GM19438 (cell line): Measurements from ENCODE around the gene RASA3.
A peak's percentile ranks its signal among the peaks of the same experiment; 100 is the strongest.

ENCODE experiments used
- ATAC-seq: cut with Tn5 transposase; IDR thresholded peaks from one replicate; pipeline ENCODE4 v1.9.1; 2021; ENCODE audit warnings: low read depth; ENCODE audit not compliant: unreplicated experiment

The RASA3 gene

DNA sequence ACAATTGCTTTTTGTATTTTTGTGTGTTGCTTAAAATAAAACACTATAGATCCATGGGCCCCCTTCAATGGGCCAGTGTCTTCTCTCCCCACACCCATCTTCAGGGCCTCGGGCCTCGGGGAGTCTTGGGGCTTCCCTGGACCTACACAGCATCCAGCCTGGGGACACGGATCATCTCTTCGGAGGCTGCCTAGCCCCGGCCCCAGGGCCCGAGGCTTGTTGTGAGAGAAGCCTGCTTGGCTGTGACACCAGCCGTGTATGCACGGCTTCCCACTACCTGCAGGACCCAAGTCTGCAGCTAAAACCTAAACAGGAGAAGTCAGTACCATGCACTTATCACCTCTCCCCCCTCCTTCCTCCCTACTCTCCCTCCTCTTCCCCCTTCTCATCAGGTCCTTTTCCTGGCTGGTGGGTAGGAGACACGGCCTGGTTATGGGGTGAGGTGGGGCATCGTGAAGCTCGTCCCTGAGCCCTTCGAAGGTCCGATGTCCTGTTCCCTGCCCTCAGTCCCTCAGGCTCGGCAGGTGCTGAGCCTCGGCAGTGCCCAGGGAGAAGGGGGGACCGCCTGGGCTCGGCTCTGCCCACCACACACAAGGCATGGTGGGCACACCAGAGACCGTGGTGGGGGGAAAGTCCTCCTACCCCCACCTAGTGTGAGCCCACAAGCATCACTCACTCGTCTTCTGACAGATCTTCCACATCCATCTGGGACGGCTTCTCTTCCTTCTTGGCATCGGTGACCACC is 168.0 kb downstream of the RASA3 start:
- no peak for ATAC-seq

DNA sequence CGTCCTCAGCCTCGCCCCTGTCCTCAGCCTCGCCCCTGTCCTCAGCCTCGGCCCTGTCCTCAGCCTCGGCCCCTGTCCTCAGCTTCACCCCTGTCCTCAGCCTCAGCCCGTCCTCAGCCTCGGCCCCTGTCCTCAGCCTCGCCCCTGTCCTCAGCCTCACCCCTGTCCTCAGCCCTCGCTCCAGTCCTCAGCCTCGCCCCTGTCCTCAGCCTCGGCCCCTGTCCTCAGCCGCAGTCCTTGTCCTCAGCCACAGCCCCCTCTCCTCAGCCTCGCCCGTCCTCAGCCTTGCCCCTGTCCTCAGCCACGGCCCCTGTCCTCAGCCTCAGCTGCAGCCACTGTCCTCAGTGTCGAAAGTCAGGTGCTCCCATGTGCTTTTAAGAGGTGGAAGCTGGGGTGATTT is 169.0 kb downstream of the RASA3 start:
- no peak for ATAC-seq

DNA sequence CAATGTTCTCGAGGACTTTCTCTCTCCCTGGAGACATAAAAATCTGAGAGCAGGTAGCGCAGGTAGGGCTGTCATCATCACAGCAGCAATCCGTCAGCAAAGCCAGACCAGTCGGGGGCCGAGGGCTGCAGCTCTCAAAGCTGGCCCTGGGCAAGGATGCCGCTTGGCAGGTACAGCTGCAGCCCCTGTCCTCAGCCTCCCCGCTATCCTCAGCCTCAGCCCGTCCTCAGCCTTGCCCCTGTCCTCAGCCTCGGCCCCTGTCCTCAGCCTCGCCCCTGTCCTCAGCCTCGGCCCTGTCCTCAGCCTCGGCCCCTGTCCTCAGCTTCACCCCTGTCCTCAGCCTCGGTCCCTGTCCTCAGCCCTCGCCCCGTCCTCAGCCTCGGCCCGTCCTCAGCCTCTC is 169.4 kb downstream of the RASA3 start:
- ATAC-seq, result no peak

DNA sequence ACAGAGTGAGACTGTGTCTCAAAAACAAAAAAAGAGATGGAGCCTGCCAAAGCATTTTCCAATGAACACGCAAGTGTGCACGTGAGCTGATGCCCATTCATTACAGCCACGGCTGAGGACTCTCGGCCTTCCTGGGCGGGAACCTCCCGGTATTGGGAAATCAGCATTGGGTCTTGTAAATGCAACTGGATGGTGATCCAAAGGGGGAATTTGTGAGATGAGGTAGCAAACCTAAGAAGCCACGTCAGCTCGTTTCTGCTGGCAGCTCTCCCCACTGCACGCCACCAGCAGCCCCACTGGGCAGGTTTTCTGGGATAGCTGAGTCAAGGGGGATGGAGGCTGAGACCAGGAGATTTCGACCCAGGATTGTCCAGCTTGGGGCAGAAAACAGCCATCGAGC is 170.0 kb downstream of the RASA3 start:
- no peak for ATAC-seq

DNA sequence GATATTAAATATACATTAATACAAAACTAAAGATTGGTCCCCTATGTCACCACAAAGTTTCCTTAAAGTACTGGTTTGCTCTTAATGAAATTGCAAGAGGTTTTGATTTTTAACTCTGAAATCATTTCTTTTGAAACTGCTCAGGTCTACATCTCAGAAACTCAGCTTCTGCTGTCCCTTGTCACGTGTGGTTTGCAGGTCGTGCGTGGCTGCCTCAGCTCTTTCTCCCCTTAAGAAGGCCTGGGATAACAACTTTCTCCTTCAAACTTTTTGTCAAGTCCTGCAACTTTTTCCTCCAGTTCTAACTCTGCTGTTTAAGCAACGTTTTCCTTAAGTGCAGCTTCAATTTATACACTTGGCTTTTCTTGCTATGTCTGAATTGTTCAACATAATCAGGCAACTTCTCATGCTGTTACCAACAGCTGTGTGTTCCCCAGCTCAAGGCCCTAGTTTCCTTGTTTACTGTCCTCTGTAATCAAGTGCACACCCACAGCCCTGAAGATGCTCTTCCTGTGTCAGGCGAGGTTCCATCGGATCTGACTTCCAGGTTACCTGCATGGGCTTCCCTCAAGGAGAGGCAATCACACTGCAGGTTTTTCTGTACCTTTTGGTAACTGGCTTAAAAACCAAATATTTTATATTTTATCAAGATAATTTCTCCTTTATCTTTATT is 172.0 kb downstream of the RASA3 start:
- ATAC-seq, result no peak

DNA sequence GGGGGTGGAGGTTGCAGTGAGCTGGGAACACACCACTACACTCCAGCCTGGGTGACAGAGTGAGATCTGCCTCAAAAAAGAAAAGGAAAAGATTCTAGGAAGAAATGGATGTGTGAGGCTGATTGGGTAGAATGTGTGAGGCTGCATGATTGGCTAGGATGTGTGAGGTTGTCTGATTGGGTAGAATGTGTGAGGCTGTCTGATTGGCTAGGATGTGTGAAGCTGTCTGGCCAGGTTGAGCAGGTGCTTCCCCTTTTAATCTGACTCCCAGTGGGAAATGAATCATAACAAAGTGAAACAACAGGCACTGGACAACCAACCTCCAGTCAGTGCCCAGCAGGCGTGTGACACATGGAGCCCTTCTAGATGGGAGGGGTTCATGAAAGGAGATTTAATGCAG is 173.2 kb downstream of the RASA3 start:
- ATAC-seq, result no peak

DNA sequence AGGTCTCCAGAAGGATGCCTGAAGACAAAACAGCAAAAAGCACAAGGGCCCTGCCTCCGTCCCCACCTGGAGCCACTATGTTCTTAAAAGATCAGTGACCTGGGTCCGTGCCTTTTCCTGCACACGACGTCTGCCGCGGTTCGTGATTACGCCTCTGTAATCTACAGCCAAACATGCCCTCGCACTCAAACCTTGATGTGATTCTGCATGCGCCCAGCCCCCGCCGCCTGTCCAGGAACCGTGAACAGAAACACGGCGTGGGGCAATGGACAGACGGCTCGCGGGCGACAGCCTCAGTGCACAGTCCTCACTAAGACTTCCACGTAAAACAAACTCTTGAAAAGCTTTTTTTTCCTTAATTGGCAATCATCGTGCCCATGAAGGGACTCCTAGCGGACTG is 174.1 kb downstream of the RASA3 start:
- ATAC-seq, result no peak

DNA sequence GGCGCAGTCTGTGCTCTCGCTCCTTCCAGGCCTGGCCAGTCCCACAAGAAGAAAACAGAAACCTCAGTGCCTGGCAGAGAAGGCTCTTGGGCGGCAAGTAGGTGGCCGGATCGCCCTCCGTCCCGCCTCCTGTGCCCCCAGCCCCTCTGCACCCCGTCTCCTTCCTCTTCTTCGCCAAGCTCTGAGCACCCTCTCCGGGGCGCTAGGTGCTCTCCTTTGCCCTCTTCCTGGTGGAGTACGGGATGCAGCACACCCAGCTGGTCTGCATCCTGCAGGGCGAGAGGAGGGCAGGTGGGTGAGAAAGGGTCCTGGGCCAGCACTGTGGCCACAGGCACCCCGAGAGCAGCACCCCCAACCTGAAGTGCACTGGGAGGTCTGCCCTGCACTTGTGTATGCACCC is 175.9 kb downstream of the RASA3 start:
- ATAC-seq, result no peak

DNA sequence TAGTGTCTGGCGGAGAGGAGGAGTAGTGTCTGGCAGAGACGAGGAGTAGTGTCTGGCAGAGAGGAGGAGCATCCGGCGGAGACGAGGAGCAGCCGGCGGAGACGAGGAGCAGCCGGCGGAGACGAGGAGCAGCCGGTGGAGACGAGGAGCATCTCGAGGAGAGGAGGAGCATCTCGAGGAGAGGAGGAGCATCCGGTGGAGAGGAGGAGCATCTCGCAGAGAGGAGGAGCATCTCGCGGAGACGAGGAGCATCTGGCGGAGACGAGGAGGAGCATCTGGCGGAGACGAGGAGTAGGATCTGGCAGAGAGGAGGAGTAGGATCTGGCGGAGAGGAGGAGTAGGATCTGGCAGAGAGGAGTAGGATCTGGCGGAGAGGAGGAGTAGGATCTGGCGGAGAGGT is 176.7 kb downstream of the RASA3 start:
- no peak for ATAC-seq

DNA sequence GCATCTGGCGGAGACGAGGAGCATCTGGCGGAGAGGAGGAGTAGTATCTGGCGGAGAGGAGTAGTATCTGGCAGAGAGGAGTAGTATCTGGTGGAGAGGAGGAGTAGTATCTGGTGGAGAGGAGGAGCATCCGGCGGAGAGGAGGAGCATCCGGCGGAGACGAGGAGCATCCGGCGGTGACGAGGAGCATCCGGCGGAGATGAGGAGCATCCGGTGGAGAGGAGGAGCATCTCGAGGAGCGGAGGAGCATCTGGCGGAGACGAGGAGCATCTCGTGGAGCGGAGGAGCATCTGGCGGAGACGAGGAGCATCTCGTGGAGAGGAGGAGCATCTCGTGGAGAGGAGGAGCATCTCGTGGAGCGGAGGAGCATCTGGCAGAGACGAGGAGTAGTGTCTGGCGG is 177.2 kb downstream of the RASA3 start:
- no peak for ATAC-seq

DNA sequence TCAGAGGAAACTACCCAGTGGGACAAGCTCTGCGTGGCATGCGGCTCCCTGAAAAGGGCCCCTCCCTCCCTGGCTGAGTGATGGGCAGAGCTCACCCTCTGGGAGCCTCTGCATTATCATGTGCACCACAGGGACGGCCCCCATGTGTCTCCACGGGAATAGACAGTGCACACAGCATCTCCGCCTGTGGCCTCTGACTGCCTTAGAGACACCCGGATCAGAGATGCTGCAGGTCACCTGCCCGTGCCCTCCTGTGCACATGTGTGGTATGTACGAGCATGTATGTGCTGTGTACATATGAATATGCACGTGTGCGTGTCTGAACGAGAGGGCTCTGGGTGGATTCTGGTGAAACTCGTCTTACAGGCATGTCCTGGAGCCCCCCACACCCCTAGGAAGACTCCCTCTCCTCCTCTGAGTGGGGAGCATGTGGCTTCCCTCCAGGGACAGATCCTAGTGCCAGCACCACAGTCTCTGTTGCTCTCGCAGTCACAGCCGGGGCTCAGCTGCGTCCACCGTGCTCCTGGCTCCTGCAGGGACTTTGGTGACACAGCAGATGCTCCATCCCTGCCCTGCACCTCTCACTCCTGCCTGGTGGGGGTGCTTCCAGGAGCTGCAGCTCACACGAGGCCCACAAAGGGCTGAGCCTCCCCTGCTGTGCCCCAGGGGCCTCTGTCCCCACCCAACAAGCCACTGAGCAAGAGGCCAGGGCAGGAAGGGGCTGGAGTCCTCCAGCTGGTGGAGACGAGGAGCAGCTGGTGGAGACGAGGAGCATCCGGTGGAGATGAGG is 178.2 kb downstream of the RASA3 start:
- no peak for ATAC-seq

DNA sequence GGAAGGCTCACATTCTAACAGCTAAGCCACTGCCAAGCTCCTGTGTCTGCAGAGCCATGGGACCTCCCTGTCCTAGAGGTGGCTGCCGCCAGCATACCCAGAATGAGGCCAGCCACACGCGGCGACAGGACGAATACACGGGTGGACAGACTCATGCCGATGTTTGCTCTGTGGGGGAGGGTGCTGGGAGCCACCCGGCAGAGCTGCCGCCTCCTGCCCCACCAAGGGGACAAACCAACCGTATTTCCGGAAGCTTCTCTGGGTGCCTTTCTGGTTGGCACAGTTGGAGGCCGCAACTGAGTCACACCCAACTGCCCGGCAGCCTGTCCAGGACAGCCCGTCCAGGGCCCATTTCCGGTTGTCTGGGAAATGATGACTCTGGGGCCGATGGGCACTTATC is 178.9 kb downstream of the RASA3 start:
- no peak for ATAC-seq

DNA sequence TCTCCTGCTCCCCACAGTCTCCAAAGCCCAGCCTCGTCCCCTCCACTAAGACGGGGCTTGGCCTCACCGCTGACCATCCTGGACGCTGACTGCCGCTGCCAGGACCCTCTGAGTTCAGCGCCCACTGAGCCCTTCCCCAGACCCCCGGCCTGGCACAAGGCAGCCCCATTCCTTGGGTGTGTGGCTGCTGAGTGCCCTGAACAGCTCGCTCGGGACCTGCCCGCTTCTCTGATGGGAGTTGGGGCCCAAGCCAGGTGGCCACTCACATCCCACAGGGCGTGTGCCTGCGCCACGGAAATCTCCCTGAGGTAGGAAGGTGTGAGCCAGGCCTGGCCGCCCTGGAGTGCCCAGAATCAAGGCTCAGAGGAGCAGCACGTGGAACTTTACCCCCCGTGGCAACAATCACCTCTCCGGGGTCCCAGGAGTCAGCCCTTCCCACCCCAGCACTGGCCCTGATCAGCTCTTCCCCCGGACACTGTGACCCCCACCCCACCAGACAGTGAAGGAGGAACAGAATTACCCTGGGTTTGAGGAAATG is 179.4 kb downstream of the RASA3 start:
- no peak for ATAC-seq

DNA sequence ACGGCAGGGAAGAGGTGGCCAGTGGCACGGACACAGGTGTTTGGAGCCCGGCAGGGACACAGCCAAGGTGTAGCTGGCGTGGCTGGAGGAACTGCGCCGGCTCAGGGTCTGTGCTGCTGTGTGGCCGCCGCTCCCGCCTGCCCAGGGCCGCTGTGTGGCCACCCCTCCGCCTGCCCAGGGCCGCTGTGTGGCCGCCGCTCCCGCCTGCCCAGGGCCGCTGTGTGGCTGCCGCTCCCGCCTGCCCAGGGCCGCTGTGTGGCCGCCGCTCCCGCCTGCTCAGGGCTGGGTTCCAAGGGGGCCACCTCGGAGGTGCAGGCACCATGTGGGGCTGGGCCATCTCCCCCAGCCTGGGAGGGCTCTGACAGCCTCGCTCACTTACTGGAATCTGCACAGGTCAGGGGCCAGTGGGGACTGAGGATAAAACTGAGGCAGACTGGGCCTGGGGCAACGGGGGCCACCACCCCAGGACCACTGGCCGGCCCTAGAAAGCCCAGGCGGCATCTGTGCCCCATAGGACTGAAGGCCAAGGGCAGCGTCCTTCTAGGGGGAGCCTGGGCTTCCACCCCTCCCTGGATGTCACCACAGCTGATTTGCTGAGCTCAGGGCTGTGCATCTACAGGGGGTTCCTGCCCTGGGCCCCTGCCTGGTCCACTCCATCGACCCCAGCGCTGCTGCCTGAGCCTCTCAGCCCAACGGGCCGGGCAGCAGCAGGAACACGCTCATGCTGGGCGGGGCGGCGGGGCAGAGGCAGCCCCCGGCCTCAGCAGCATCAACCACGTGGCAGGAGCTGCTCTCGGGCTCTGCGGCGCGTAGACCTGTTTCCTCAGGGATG is 180.1 kb downstream of the RASA3 start:
- ATAC-seq, result no peak

DNA sequence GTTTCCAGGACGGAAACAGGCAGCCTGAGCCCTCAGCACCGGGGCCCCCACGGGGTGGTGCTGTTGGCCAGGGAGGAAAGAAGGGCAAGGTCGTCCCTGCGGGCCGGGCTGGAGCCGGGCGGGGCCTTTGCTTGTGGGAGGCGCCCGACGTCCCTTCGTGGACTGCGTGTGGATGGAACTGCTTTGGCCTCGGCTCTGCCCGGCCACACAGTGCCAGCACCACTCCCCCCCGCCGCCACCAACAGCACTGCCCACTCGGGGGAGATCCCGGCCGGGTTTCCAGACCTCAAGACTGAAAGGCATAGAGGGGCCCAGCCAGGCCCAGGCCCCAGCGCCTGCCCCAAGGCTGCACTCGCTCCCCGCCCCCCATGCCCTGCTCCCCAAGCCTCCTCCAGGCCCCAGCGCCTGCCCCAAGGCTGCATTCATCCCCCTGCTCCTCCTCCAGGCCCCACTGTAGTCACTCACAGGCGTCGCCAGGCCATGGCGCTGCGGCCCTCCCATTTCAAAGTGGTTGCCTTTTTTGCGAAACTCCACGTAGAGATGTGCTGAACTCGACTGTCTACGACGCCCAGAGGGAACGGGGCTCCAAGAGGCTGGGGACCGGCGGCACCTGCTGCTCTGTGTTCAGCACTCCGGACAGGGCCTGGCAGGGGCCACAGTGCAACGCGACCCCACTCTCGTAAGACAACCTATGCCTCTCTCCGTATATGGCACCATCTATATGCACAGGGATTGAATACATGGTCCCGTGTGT is 181.0 kb downstream of the RASA3 start:
- peak; percentile 74 for ATAC-seq

DNA sequence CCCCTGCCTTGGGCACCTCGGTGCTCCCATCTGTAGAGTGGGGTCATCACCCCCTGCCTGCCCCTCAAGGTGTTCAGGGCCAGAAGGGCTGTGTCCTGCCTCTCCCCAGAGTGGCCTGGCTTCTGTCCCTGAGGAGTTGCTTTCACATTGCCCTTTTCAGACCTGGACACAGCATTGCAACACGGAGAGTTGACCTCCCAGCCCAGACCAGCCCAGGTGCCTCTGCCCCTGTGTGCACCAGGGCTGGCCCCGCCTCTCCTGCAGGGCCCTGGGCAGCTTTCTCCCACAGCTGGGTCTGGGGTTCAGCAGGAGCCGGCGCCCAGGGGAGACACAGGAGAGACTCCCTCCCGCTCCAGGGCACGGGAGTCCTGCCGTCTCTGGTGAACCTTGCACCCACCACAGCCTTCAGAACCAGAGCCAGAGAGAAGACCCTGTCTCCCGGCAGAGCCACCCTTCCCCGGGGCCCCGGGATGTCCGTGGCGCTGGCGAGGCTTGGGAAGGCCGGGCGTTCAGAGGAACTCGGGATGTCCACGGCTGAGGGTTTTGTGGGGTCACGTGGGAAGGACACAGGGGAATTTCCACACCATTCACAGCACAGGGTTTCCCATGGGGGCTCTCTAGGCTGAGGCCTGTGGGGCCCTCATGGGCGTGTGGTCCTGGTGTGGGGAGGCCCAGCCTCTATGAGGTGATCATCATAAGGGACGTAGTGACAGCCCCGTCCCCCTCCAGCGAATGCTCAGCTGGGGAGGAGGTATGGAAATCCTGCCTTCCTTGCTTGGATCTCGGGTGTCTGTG is 181.8 kb downstream of the RASA3 start:
- ATAC-seq, result no peak

DNA sequence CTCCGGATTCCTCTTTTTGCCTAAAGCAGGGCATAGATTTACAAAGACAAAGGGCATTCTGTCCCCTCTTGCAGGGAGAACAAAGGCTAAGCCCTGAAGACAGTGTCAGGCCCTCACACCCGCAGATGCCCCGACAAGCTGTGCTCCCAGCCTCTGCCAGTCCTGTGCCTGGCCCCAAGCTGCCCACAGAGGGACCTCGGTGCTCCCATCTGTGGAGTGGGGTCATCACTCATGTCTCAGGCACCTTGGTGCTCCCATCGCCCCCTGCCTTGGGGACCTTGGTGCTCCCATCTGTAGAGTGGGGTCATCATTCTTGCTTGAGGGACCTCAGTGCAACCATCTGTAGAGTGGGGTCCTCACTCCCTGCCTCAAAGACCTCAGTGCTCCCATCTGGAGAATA is 182.9 kb downstream of the RASA3 start:
- ATAC-seq, result no peak

DNA sequence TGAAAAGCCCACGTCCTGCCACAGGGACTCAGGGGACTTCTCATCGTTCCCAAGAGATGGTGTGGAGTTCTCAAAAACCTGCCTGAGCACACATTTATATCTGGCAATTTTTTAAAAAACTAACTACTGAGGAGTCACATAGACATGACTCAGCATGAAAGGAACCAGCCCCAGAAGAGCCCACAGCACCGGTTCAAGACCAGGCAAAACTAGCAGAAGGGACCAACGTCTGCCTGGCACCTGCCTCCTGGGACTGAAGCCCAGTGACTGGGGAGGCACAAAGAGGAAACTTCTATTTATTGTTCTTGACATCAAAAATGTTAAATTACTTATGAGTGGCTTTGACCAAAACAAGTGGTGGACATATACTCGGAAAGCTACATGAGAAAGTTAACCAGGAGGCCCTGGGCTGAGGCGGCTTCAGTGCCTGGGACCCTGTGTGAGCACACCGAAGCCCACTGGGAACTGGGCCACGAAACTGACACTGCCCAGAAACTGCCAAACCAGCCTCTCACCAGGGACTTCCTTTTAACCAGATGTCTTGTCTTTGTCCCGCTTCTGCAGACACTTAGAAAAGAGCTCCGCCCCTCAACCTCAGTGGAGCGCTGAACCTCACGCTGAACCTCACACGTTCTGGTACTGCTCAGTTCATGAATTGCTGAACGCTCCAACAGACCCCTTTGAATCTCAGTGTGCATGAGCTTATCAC is 184.2 kb downstream of the RASA3 start:
- no peak for ATAC-seq
